ENCODE data around the gene CYB5R2.

CYB5R2 gene

GRCh38 chr11:7656704-7657103, 16.6 kb downstream of the CYB5R2 start:
- no peak for DNase-seq (ENCODE audit: low read depth, low spot score)
- CTCF ChIA-PET, result interaction anchor here (0.6 to 7.0 kb wide), 29 partner anchors 9 to 559 kb away, joined by 3 to 168 read pairs (median 5); partner anchors contain the start of gene PPFIBP2
- H3K4me3 ChIP-seq (ENCODE audit: low read depth, low read length), result no peak overlapping the region
- POLR2A ChIA-PET, result no interaction called here
- TF ChIP-seq CTCF (IDR thresholded peaks at IDR 0.05; ENCODE audit: insufficient read depth, low read length, missing control alignments), result no peak

DNA sequence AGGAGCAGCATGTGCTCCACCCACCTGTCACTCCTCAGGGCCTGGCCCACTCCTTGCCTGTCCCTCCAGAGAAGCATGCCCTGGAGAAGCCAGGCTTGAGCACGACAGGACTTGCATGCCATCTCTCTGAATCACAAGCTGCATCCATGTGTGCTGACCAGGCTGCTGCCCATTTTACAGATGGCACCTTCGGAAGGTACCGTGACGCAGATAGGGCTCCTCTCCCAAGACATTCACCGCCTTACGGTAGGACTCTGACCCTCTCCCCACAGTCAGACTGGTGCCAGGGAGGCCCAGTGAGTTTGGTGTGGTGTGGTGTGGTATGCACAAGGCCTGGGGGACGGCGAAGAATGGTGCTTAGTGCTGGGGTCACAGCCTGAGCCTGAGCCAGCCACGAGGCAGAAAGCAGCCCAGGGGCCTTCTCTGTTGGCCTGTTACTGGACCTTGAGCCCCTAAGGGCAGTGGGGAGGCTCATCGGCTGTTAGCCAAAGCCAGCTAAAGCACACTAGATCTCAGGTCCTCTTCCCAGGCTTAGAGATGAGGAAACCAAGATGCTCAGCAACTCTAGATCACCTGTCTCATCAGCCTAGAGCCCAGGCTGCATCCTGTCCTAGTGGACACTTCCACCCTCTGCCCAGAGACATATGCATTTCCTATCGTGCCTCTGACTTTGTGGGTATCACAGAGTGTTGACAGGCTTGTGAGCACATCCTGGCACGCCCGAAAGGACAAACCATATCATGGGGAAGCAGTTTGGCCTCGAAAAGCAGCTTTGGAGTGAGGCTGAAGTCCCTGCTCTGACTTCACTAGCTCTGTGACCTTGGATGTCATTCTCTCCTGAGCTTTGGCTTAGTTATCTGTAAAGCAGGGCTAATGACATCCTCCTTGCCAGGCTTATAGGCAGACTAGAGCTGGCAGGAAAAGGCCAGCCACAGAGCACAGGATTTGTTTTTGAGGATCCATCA, 17.8 kb downstream of the CYB5R2 start:
- ChIA-PET POLR2A (no interaction called here), CTCF (interaction anchor here (0.6 to 7.0 kb wide), 6 partner anchors 12 to 143 kb away, joined by 3 to 168 read pairs (median 22); partner anchors contain the start of gene PPFIBP2)
- DNase-seq (ENCODE audit: low read depth, low spot score), result no peak
- TF ChIP-seq CTCF (IDR thresholded peaks at IDR 0.05; ENCODE audit: insufficient read depth, low read length, missing control alignments), result no peak
- no peak overlapping the region for H3K4me3 ChIP-seq (ENCODE audit: low read depth, low read length)

GRCh38 chr11:7654195-7654705, 19.1 kb downstream of the CYB5R2 start:
- no peak overlapping the region for H3K4me3 ChIP-seq (ENCODE audit: low read depth, low read length)
- TF ChIP-seq CTCF (IDR thresholded peaks at IDR 0.05; ENCODE audit: insufficient read depth, low read length, missing control alignments), result no peak
- no peak for DNase-seq (ENCODE audit: low read depth, low spot score)
- CTCF ChIA-PET, result interaction anchor here (1.8 to 7.0 kb wide), 4 partner anchors 11 to 141 kb away, joined by 5 to 168 read pairs (median 48); partner anchors contain the start of gene PPFIBP2
- POLR2A ChIA-PET, result no interaction called here

DNA sequence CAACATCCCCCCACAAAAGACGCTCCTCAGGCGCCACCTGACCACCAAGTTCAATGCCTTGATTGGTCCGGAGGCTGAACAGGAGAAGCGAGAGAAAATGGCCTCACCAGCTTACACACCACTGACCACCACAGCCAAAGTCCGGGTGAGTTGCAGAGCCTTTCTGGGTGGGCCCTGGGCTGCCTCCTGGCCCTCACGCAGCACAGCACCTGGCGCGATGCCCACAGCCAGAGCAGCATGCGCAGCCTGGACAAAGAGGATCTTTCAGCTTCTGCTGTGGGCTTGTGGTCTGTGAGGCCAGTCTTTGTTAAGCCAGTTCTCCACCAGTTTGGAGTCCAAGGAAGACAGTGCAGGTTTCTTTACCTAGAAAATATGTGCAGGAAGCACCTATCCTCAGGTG, 21.6 kb downstream of the CYB5R2 start:
- TF ChIP-seq CTCF (IDR thresholded peaks at IDR 0.05; ENCODE audit: insufficient read depth, low read length, missing control alignments), result no peak
- DNase-seq (ENCODE audit: low read depth, low spot score), result no peak
- ChIA-PET POLR2A (no interaction called here), CTCF (interaction anchor here (1.0 to 7.0 kb wide), 2 partner anchors 14 to 78 kb away, joined by 4 to 168 read pairs; no protein-coding TSS in a partner anchor)
- H3K4me3 ChIP-seq (ENCODE audit: low read depth, low read length), result no peak overlapping the region

- no peak for TF ChIP-seq CTCF (IDR thresholded peaks at IDR 0.05; ENCODE audit: insufficient read depth, low read length, missing control alignments)
- no peak for DNase-seq (ENCODE audit: low read depth, low spot score)
- no peak overlapping the region for H3K4me3 ChIP-seq (ENCODE audit: low read depth, low read length)
- ChIA-PET CTCF (interaction anchor here (1.8 to 7.0 kb wide), 3 partner anchors 14 to 79 kb away, joined by 7 to 168 read pairs (median 30); no protein-coding TSS in a partner anchor), POLR2A (no interaction called here)
These were observed 22.2 kb downstream of the CYB5R2 start for GRCh38 chr11:7651140-7651551.

DNA sequence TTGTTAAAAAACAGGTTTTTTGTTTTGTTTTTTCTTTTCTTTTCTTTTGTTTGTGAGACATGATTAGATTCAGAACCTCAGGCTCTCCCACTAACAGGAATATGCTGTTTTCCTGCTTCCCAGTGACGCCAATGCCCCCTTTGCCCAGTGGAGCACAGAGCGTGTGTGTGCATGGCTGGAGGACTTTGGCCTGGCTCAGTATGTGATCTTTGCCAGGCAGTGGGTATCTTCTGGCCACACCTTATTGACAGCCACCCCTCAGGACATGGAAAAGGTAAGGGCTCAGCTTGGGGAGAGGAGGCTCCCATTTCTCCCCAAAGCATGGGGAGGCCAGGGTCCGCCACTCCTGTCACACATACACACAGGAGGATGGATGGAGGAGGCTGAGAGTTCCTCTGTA, 25.0 kb downstream of the CYB5R2 start:
- CTCF ChIA-PET, result interaction anchor here (0.9 to 4.6 kb wide), 6 partner anchors 9 to 135 kb away, joined by 3 to 30 read pairs (median 6); partner anchors contain the start of gene PPFIBP2
- POLR2A ChIA-PET, result no interaction called here
- DNase-seq (ENCODE audit: low read depth, low spot score), result no peak
- H3K4me3 ChIP-seq (ENCODE audit: low read depth, low read length), result no peak overlapping the region
- no peak for TF ChIP-seq CTCF (IDR thresholded peaks at IDR 0.05; ENCODE audit: insufficient read depth, low read length, missing control alignments)

Measured in AG04449 (cell line).